Neural progenitor cell (in vitro differentiated cells): Measurements from ENCODE around the gene TMEM25. TPM values are rescaled to one million over a fixed set of nuclear protein-coding genes. Genes with fewer than 3 reads are reported as not detected.
"Not testable (repeated sequence)": the region's sequence is repeated elsewhere in the genome, so short reads cannot be mapped to it uniquely, and the experiment has no call there.

Experiments used
- DNase-seq: peaks from one replicate; pipeline ENCODE4 v3.0.0-alpha.2; 2016; ENCODE audit warnings: low spot score
- H2AFZ ChIP-seq: fragments of 200-600 bp; sonication (generic); replicated peaks from 2 replicates; pipeline ENCODE4 v1.6.1; 2016; ENCODE audit warnings: antibody characterized with exemption
- H3F3A ChIP-seq: fragments of 200-600 bp; sonication (generic); 2 replicates; pipeline ENCODE4 v1.6.1; 2016; ENCODE audit warnings: antibody characterized with exemption, low read depth
- H3K27ac ChIP-seq: fragments of 200-600 bp; sonication (generic); 2 replicates; pipeline ENCODE4 v1.5.1; 2016; ENCODE audit warnings: mild to moderate bottlenecking
- H3K27me3 ChIP-seq: fragments of 200-600 bp; sonication (generic); 2 replicates; pipeline ENCODE4 v1.6.1; 2016; ENCODE audit warnings: mild to moderate bottlenecking, moderate library complexity
- H3K36me3 ChIP-seq: fragments of 200-600 bp; sonication (generic); 2 replicates; pipeline ENCODE4 v1.5.1; 2016
- H3K4me1 ChIP-seq: fragments of 200-600 bp; sonication (generic); 2 replicates; pipeline ENCODE4 v1.6.1; 2016; ENCODE audit warnings: mixed run types
- H3K4me2 ChIP-seq: fragments of 200-600 bp; sonication (generic); 2 replicates; pipeline ENCODE4 v1.6.1; 2016
- H3K4me3 ChIP-seq: fragments of 200-600 bp; sonication (generic); 2 replicates; pipeline ENCODE4 v1.5.1; 2016
- H3K79me2 ChIP-seq: fragments of 200-600 bp; sonication (generic); 2 replicates; pipeline ENCODE4 v1.6.1; 2016; ENCODE audit warnings: low read depth
- H3K9ac ChIP-seq: fragments of 200-600 bp; sonication (generic); 2 replicates; pipeline ENCODE4 v1.6.1; 2016
- H3K9me3 ChIP-seq: fragments of 200-600 bp; sonication (generic); 2 replicates; pipeline ENCODE4 v1.5.1; 2016; ENCODE audit warnings: low read depth
- H4K20me1 ChIP-seq: fragments of 200-600 bp; sonication (generic); 2 replicates; pipeline ENCODE4 v1.6.1; 2016; ENCODE audit warnings: low read depth
- H3K27ac Mint-ChIP-seq: 3 replicates; pipeline ENCODE4 v1.8.0; 2021; ENCODE audit warnings: mixed read lengths
- H3K27me3 Mint-ChIP-seq: 2 replicates; pipeline ENCODE4 v1.8.0; 2022; ENCODE audit warnings: low read depth, mild to moderate bottlenecking, inconsistent platforms, moderate library complexity, mixed read lengths; ENCODE audit not compliant: insufficient read depth
- H3K36me3 Mint-ChIP-seq: 3 replicates; pipeline ENCODE4 v1.8.0; 2021; ENCODE audit warnings: mixed read lengths
- H3K4me1 Mint-ChIP-seq: 3 replicates; pipeline ENCODE4 v1.8.0; 2021; ENCODE audit warnings: mixed read lengths
- H3K4me3 Mint-ChIP-seq: 3 replicates; pipeline ENCODE4 v1.8.0; 2021; ENCODE audit warnings: mild to moderate bottlenecking, moderate library complexity, mixed read lengths
- H3K9me3 Mint-ChIP-seq: 3 replicates; pipeline ENCODE4 v1.8.0; 2020; ENCODE audit warnings: mixed read lengths
- CTCF ChIP-seq: fragments of 200-600 bp; sonication (generic); IDR thresholded peaks from 2 replicates; pipeline ENCODE4 v1.5.1; 2017; ENCODE audit warnings: antibody characterized with exemption, mild to moderate bottlenecking
- EZH2 ChIP-seq: fragments of 200-600 bp; sonication (generic); IDR thresholded peaks from 2 replicates; pipeline ENCODE4 v1.6.1; 2017; ENCODE audit warnings: antibody characterized with exemption, mild to moderate bottlenecking, moderate library complexity
- EZH2phosphoT487 ChIP-seq: fragments of 200-600 bp; sonication (generic); IDR thresholded peaks from 2 replicates; pipeline ENCODE4 v1.6.1; 2017; ENCODE audit warnings: antibody characterized with exemption
- total RNA-seq: library from RNA; depleted of rRNA; stranded (reverse); fragments of >200 nt; gene quantifications from 2 replicates; pipeline ENCODE4 v1.2.3, GENCODE V29; 2015; ENCODE audit warnings: low replicate concordance

The TMEM25 gene
- total RNA-seq = 28.2 and 29.0 TPM in 2 replicates

- Histone ChIP-seq H3K4me1 (peaks cover 24% of the 10 kb centered on the region), H2AFZ (peak within 1 kb of the TSS; percentile 95), H3K9ac (peak within 1 kb of the TSS; percentile 10), H3K27ac (no peak within 1 kb of the TSS), H3K27me3 (no peaks in the 10 kb centered on the region), H3F3A (peaks cover 38% of the 10 kb centered on the region), H3K4me3 (peak within 1 kb of the TSS; percentile 94), H3K79me2 (peaks cover 11% of the 10 kb centered on the region), H3K4me2 (peak within 1 kb of the TSS; percentile 81), H4K20me1 (no peaks in the 10 kb centered on the region), H3K9me3 (no peaks in the 10 kb centered on the region), H3K36me3 (no peaks in the 10 kb centered on the region)
- Mint-ChIP-seq H3K27me3 (peaks cover 8% of the 10 kb centered on the region), H3K4me3 (peak within 1 kb of the TSS; percentile 98), H3K4me1 (peaks cover 29% of the 10 kb centered on the region), H3K9me3 (peaks cover 2% of the 10 kb centered on the region), H3K27ac (peak within 1 kb of the TSS; percentile 68), H3K36me3 (peaks cover 9% of the 10 kb centered on the region)
- TF ChIP-seq EZH2 (peak; percentile 38), EZH2phosphoT487 (peak; percentile 26), CTCF (no peak)
- DNase-seq = peak; percentile 87
Measured at GRCh38 chr11:118530683-118531596, at the start of gene TMEM25. Gene TMEM25 (plus strand): TSS chr11:118531192. CDS start chr11:118531802, 610 bp downstream.

GRCh38 chr11:118481238-118481637 lies 49.8 kb upstream of the TMEM25 start:
- H3F3A ChIP-seq = peaks cover 53% of the 10 kb centered on the region
- not testable (repeated sequence) for H3K27ac ChIP-seq, H3K27me3 ChIP-seq, DNase-seq, H3K4me1 Mint-ChIP-seq, H3K4me2 ChIP-seq, H3K9ac ChIP-seq, H3K27me3 Mint-ChIP-seq, H3K27ac Mint-ChIP-seq, H3K4me3 ChIP-seq, H2AFZ ChIP-seq, H3K4me3 Mint-ChIP-seq, H3K9me3 ChIP-seq, H3K4me1 ChIP-seq, H3K9me3 Mint-ChIP-seq
- H3K36me3 ChIP-seq = peaks cover 66% of the 10 kb centered on the region
- peaks cover 47% of the 10 kb centered on the region for H3K36me3 Mint-ChIP-seq
- H3K79me2 ChIP-seq = peaks cover 17% of the 10 kb centered on the region
- H4K20me1 ChIP-seq = peaks cover 14% of the 10 kb centered on the region

- no peak overlapping the region for H3K9ac ChIP-seq
- Mint-ChIP-seq H3K4me1 (no peaks in the 10 kb centered on the region), H3K27ac (no peak overlapping the region), H3K4me3 (no peak overlapping the region), H3K9me3 (no peaks in the 10 kb centered on the region), H3K27me3 (peaks cover 3% of the 10 kb centered on the region), H3K36me3 (peaks cover 32% of the 10 kb centered on the region)
- peaks cover 5% of the 10 kb centered on the region for H4K20me1 ChIP-seq
- no peaks in the 10 kb centered on the region for H3K4me1 ChIP-seq
- H3K4me2 ChIP-seq = no peak overlapping the region
- TF ChIP-seq EZH2phosphoT487 = no peak
- no peak for TF ChIP-seq EZH2
- no peak for TF ChIP-seq CTCF
- H3K36me3 ChIP-seq = peaks cover 61% of the 10 kb centered on the region
- H3K27ac ChIP-seq = no peak overlapping the region
- no peak for DNase-seq
- no peak overlapping the region for H3K4me3 ChIP-seq
- no peak overlapping the region for H2AFZ ChIP-seq
- H3K9me3 ChIP-seq = no peaks in the 10 kb centered on the region
- no peaks in the 10 kb centered on the region for H3K27me3 ChIP-seq
- H3K79me2 ChIP-seq = no peaks in the 10 kb centered on the region
- peaks cover 64% of the 10 kb centered on the region for H3F3A ChIP-seq
Measured at GRCh38 chr11:118484405-118484804, 46.6 kb upstream of the TMEM25 start.

- Histone ChIP-seq H3K27ac (no peak overlapping the region), H3K4me1 (no peaks in the 10 kb centered on the region), H3K36me3 (peaks cover 61% of the 10 kb centered on the region), H3K27me3 (no peaks in the 10 kb centered on the region), H3K79me2 (no peaks in the 10 kb centered on the region), H3K9ac (no peak overlapping the region), H3K4me2 (no peak overlapping the region), H3K4me3 (no peak overlapping the region), H3F3A (peaks cover 72% of the 10 kb centered on the region), H4K20me1 (peaks cover 5% of the 10 kb centered on the region), H3K9me3 (no peaks in the 10 kb centered on the region), H2AFZ (no peak overlapping the region)
- Mint-ChIP-seq H3K4me3 (no peak overlapping the region), H3K4me1 (no peaks in the 10 kb centered on the region), H3K36me3 (peaks cover 30% of the 10 kb centered on the region), H3K9me3 (no peaks in the 10 kb centered on the region), H3K27me3 (peaks cover 3% of the 10 kb centered on the region), H3K27ac (no peak overlapping the region)
- no peak for TF ChIP-seq CTCF
- no peak for TF ChIP-seq EZH2phosphoT487
- no peak for TF ChIP-seq EZH2
- DNase-seq = no peak
Measured at GRCh38 chr11:118485273-118485672, 45.7 kb upstream of the TMEM25 start.
